Measurements from ENCODE around the gene BOK. TPM values are rescaled to one million over a fixed set of nuclear protein-coding genes. Genes with fewer than 3 reads are reported as not detected.
"Not testable (repeated sequence)": the region's sequence is repeated elsewhere in the genome, so short reads cannot be mapped to it uniquely, and the experiment has no call there.

The BOK gene
- total and polyA plus RNA-seq, 7 experiments from 2014 or later = 0.11 to 1.3 TPM; not detected in 5

DNA sequence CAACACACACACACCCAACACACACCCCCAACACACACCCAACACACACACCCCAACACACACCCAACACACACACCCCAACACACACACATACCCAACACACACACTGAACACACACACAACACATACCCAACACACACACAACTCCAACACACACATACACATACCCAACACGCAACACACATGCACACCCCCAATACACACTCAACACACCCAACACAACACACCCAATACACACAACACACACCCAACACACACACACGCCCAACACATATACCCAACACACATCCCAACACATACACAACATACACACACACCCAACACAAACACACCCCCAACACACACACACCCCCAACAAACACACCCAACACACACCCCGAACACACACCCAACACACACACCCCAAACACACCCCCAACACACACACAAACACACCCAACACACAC is 42.0 kb upstream of the BOK start:
- Mint-ChIP-seq H3K4me1 (peaks cover 0 to 30% (median 4%) of the 10 kb centered on the region in 7 donors), H3K27ac (peak overlapping the region in 1 of 9 donors; percentile 82), H3K4me3 (peak overlapping the region in 1 of 10 donors; percentile 17), H3K27me3 (peaks cover 0 to 6% (median 3%) of the 10 kb centered on the region in 5 donors), H3K9me3 (peaks cover 0 to 9% (median 0%) of the 10 kb centered on the region in 11 donors), H3K36me3 (peaks cover 0 to 7% (median 0%) of the 10 kb centered on the region in 5 donors)
- H3K9me3 ChIP-seq (ENCODE audit: control insufficient read depth in 2 of 3, low read length in 3 of 3) = no peaks in the 10 kb centered on the region
- no peak for ATAC-seq
- intact Hi-C loops (cut with micrococcal nuclease) = no loop called here
- H3K27me3 ChIP-seq (ENCODE audit: control insufficient read depth in 2 of 2, insufficient read depth in 2 of 2, low read length in 2 of 2) = no peaks in the 10 kb centered on the region
- ChIA-PET POLR2A (no interaction called here), CTCF (no interaction called here)
- H3K27ac ChIP-seq (ENCODE audit: low read depth, low read length) = no peak overlapping the region
- no peaks in the 10 kb centered on the region for H3K4me1 ChIP-seq (ENCODE audit: control insufficient read depth in 2 of 2, insufficient read depth in 2 of 2, low read length in 2 of 2)
- H3K4me3 ChIP-seq (ENCODE audit: low read length) = no peak overlapping the region
- no peak for DNase-seq
- no peaks in the 10 kb centered on the region for H3K36me3 ChIP-seq (ENCODE audit: control insufficient read depth in 2 of 3, insufficient read depth in 3 of 3, low read length in 3 of 3)

- Mint-ChIP-seq H3K27ac (peak overlapping the region in 1 of 9 donors; percentile 4), H3K27me3 (peaks cover 0 to 6% (median 3%) of the 10 kb centered on the region in 5 donors), H3K4me1 (peaks cover 0 to 30% (median 4%) of the 10 kb centered on the region in 7 donors), H3K4me3 (peak overlapping the region in 3 of 10 donors; percentile 0 to 72 (median 2)), H3K36me3 (peaks cover 0 to 7% (median 0%) of the 10 kb centered on the region in 5 donors), H3K9me3 (peaks cover 0 to 9% (median 0%) of the 10 kb centered on the region in 11 donors)
- no peak overlapping the region for H3K4me3 ChIP-seq (ENCODE audit: low read length)
- H3K4me1 ChIP-seq (ENCODE audit: control insufficient read depth in 2 of 2, insufficient read depth in 2 of 2, low read length in 2 of 2) = no peaks in the 10 kb centered on the region
- no peak overlapping the region for H3K27ac ChIP-seq (ENCODE audit: low read depth, low read length)
- DNase-seq (no peak), ATAC-seq (no peak)
- ChIA-PET POLR2A (no interaction called here), CTCF (no interaction called here)
- intact Hi-C loops (cut with micrococcal nuclease) = no loop called here
- no peaks in the 10 kb centered on the region for H3K27me3 ChIP-seq (ENCODE audit: control insufficient read depth in 2 of 2, insufficient read depth in 2 of 2, low read length in 2 of 2)
- no peaks in the 10 kb centered on the region for H3K9me3 ChIP-seq (ENCODE audit: control insufficient read depth in 2 of 3, low read length in 3 of 3)
- H3K36me3 ChIP-seq (ENCODE audit: control insufficient read depth in 2 of 3, insufficient read depth in 3 of 3, low read length in 3 of 3) = no peaks in the 10 kb centered on the region
Measured at GRCh38 chr2:241517297-241517696, 41.2 kb upstream of the BOK start.

DNA sequence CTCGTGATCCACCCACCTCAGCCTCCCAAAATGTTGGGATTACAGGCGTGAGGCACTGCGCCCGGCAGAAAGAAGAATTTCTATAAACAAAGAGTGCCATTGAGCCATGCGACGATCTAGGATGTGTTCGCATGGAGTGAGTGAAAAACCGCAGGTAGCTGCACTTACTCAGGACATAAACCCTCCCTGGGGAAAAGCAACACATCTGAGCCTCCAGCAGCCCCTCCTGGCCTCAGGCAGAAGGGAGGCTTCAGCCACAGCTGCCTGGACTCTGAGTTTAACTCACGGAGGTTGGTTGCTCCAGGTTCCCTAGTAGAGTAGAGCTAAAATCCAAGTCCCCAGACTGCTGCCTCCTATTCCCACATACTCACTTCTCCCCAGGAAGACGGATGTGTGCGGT is 38.9 kb upstream of the BOK start:
- H3K27ac ChIP-seq (ENCODE audit: low read depth, low read length) = no peak overlapping the region
- Mint-ChIP-seq H3K4me3 (no peak overlapping the region), H3K27me3 (peaks cover 0 to 6% (median 4%) of the 10 kb centered on the region in 5 donors), H3K9me3 (peaks cover 0 to 9% (median 0%) of the 10 kb centered on the region in 11 donors), H3K4me1 (peaks cover 0 to 27% (median 4%) of the 10 kb centered on the region in 7 donors), H3K36me3 (peaks cover 0 to 7% (median 0%) of the 10 kb centered on the region in 5 donors), H3K27ac (no peak overlapping the region)
- H3K4me1 ChIP-seq (ENCODE audit: control insufficient read depth in 2 of 2, insufficient read depth in 2 of 2, low read length in 2 of 2) = no peaks in the 10 kb centered on the region
- intact Hi-C loops (cut with micrococcal nuclease) = no loop called here
- ChIA-PET CTCF (no interaction called here), POLR2A (no interaction called here)
- H3K4me3 ChIP-seq (ENCODE audit: low read length) = no peak overlapping the region
- no peak for DNase-seq
- no peaks in the 10 kb centered on the region for H3K27me3 ChIP-seq (ENCODE audit: control insufficient read depth in 2 of 2, insufficient read depth in 2 of 2, low read length in 2 of 2)
- H3K9me3 ChIP-seq (ENCODE audit: control insufficient read depth in 2 of 3, low read length in 3 of 3) = no peaks in the 10 kb centered on the region
- no peak for ATAC-seq
- no peaks in the 10 kb centered on the region for H3K36me3 ChIP-seq (ENCODE audit: control insufficient read depth in 2 of 3, insufficient read depth in 3 of 3, low read length in 3 of 3)

DNA sequence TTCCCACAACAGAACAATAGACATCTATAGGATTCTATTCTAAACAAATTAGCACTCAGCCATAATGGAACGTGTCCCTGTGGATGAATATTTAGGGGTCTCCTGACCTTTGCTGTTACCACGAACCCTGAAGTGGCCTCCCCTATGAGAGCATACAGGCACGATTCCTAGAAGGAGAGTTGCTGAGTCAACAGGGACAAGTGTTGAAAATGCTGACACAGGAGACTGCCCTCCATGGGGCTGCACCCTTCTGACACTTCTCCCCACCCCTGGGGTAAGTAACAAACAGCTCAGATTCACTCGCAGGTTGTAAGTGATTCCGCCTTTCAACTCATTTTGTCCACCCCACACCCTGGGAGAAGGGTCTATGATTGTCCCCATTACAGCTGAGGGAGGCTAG is 36.1 kb upstream of the BOK start:
- H3K9me3 Mint-ChIP-seq = peaks cover 0 to 14% (median 3%) of the 10 kb centered on the region in 11 donors
- H3K4me3 Mint-ChIP-seq = no peak overlapping the region
- H3K4me3 ChIP-seq (ENCODE audit: low read length) = no peak overlapping the region

GRCh38 chr2:241525818-241526780 is 32.4 kb upstream of the BOK start:
- H3K27ac ChIP-seq (ENCODE audit: low read depth, low read length); DNase-seq; H3K4me3 Mint-ChIP-seq; H3K9me3 ChIP-seq (ENCODE audit: control insufficient read depth in 2 of 3, low read length in 3 of 3); CTCF ChIA-PET; H3K27me3 ChIP-seq (ENCODE audit: control insufficient read depth in 2 of 2, insufficient read depth in 2 of 2, low read length in 2 of 2); H3K4me1 ChIP-seq (ENCODE audit: control insufficient read depth in 2 of 2, insufficient read depth in 2 of 2, low read length in 2 of 2); H3K4me3 ChIP-seq (ENCODE audit: low read length); H3K27ac Mint-ChIP-seq; H3K27me3 Mint-ChIP-seq; H3K36me3 ChIP-seq (ENCODE audit: control insufficient read depth in 2 of 3, insufficient read depth in 3 of 3, low read length in 3 of 3); H3K36me3 Mint-ChIP-seq; ATAC-seq; intact Hi-C loops (cut with micrococcal nuclease); H3K4me1 Mint-ChIP-seq; POLR2A ChIA-PET: not testable (repeated sequence)
- peaks cover 0 to 14% (median 3%) of the 10 kb centered on the region in 11 donors for H3K9me3 Mint-ChIP-seq

More for the DNA sequence above, 36.1 kb upstream of the BOK start:
- intact Hi-C loops (cut with micrococcal nuclease) = no loop called here
- Mint-ChIP-seq H3K27ac (no peak overlapping the region), H3K36me3 (peaks cover 0 to 5% (median 1%) of the 10 kb centered on the region in 5 donors), H3K27me3 (peaks cover 0 to 6% (median 4%) of the 10 kb centered on the region in 5 donors), H3K4me1 (peaks cover 0 to 10% (median under 1%) of the 10 kb centered on the region in 7 donors)
- Histone ChIP-seq H3K36me3 (ENCODE audit: control insufficient read depth in 2 of 3, insufficient read depth in 3 of 3, low read length in 3 of 3) (no peaks in the 10 kb centered on the region), H3K27me3 (ENCODE audit: control insufficient read depth in 2 of 2, insufficient read depth in 2 of 2, low read length in 2 of 2) (no peaks in the 10 kb centered on the region), H3K4me1 (ENCODE audit: control insufficient read depth in 2 of 2, insufficient read depth in 2 of 2, low read length in 2 of 2) (no peaks in the 10 kb centered on the region), H3K9me3 (ENCODE audit: control insufficient read depth in 2 of 3, low read length in 3 of 3) (peaks cover 0 to 3% (median 0%) of the 10 kb centered on the region in 3 experiments), H3K27ac (ENCODE audit: low read depth, low read length) (no peak overlapping the region)
- DNase-seq (no peak), ATAC-seq (no peak)
- CTCF ChIA-PET = no interaction called here
- POLR2A ChIA-PET = no interaction called here

DNA sequence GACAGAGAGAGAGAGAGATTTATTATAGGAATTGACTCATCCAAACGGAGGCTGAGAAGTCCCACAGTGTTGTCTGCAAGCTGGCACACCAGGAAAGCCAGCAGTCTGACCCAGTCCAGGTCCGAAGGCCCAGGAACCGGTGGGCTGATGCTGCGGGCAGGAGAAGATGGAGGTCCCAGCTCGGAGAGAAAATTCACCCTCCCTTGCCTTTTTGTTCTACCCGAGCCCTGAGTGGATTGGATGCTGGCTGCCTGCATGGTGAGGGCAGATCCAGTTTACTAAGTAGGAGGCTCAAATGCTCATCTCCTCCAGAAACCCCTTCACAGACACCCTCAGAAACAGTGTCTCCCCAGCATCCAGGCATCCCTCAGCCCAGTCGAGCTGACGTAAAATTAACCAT is 28.0 kb upstream of the BOK start:
- ChIA-PET CTCF (no interaction called here), POLR2A (no interaction called here)
- Mint-ChIP-seq H3K27ac (no peak overlapping the region), H3K4me1 (no peaks in the 10 kb centered on the region), H3K36me3 (peaks cover 0 to 5% (median 0%) of the 10 kb centered on the region in 5 donors), H3K4me3 (no peak overlapping the region), H3K27me3 (peaks cover 0 to 5% (median 4%) of the 10 kb centered on the region in 5 donors), H3K9me3 (peaks cover 0 to 8% (median 3%) of the 10 kb centered on the region in 11 donors)
- ATAC-seq (no peak), DNase-seq (no peak)
- Histone ChIP-seq H3K27me3 (ENCODE audit: control insufficient read depth in 2 of 2, insufficient read depth in 2 of 2, low read length in 2 of 2) (no peaks in the 10 kb centered on the region), H3K4me1 (ENCODE audit: control insufficient read depth in 2 of 2, insufficient read depth in 2 of 2, low read length in 2 of 2) (no peaks in the 10 kb centered on the region), H3K9me3 (ENCODE audit: control insufficient read depth in 2 of 3, low read length in 3 of 3) (peaks cover 0 to 3% (median 0%) of the 10 kb centered on the region in 3 experiments), H3K36me3 (ENCODE audit: control insufficient read depth in 2 of 3, insufficient read depth in 3 of 3, low read length in 3 of 3) (no peaks in the 10 kb centered on the region), H3K27ac (ENCODE audit: low read depth, low read length) (no peak overlapping the region), H3K4me3 (ENCODE audit: low read length) (no peak overlapping the region)
- intact Hi-C loops (cut with micrococcal nuclease) = no loop called here

All from naive thymus-derived CD4-positive, alpha-beta T cell (primary cell).